GM23338 (cell line): Measurements from ENCODE around the gene NOTCH1.

Experiments used
- CREB1 ChIP-seq: fragments of 250-450 bp; sonication (Bioruptor Pico); IDR thresholded peaks from 2 replicates; pipeline ENCODE4 v1.5.0; 2020; ENCODE audit warnings: low read depth, mild to moderate bottlenecking, moderate library complexity
- CTCF ChIP-seq, 2 experiments: fragments of 200-600 bp in 1 of 2; sonication (generic) in 1 of 2; conservative IDR thresholded peaks; 2 replicates each; pipeline versions ENCODE4 v1.5.1 to v1.6.1; 2016 to 2017; ENCODE audit warnings: antibody characterized with exemption in 2 of 2, low read depth in 2 of 2, mild to moderate bottlenecking in 2 of 2, moderate library complexity in 1 of 2
- EZH2 ChIP-seq: fragments of 200-600 bp; sonication (generic); IDR thresholded peaks from one replicate; pipeline ENCODE4 v1.8.0; 2017; ENCODE audit warnings: antibody characterized with exemption, mild to moderate bottlenecking, low read depth; ENCODE audit not compliant: unreplicated experiment
- EZH2phosphoT487 ChIP-seq: fragments of 200-600 bp; sonication (generic); IDR thresholded peaks from one replicate; pipeline ENCODE4 v1.8.1; 2018; ENCODE audit warnings: antibody characterized with exemption; ENCODE audit not compliant: unreplicated experiment
- JUNB ChIP-seq: IDR thresholded peaks from one replicate; pipeline ENCODE4 v1.6.1; 2016; ENCODE audit warnings: antibody characterized with exemption; ENCODE audit not compliant: unreplicated experiment
- NANOG ChIP-seq: IDR thresholded peaks from 2 replicates; pipeline ENCODE4 v1.6.1; 2016; ENCODE audit warnings: antibody characterized with exemption, borderline replicate concordance
- POLR2AphosphoS5 ChIP-seq: IDR thresholded peaks from 2 replicates; pipeline ENCODE4 v1.6.1; 2016; ENCODE audit warnings: antibody characterized with exemption, low read depth
- REST ChIP-seq: IDR thresholded peaks from one replicate; pipeline ENCODE4 v1.6.1; 2018; ENCODE audit warnings: antibody characterized with exemption; ENCODE audit not compliant: unreplicated experiment
- STAT1 ChIP-seq: IDR thresholded peaks from one replicate; pipeline ENCODE4 v1.6.1; 2016; ENCODE audit warnings: antibody characterized with exemption; ENCODE audit not compliant: unreplicated experiment
- ZNF331 ChIP-seq: fragments of 250-450 bp; sonication (Bioruptor Pico); IDR thresholded peaks from 2 replicates; pipeline ENCODE4 v1.5.0; 2020; ENCODE audit warnings: low read depth, mild to moderate bottlenecking, moderate library complexity
- TF ChIP-seq, protein P1 (sequence below): IDR thresholded peaks from 2 replicates; pipeline ENCODE4 v1.6.1; 2016; ENCODE audit warnings: antibody characterized with exemption
- TF ChIP-seq, protein P2 (sequence below): fragments of 250-450 bp; sonication (Bioruptor Pico); IDR thresholded peaks from 2 replicates; pipeline ENCODE4 v1.5.0; 2020; ENCODE audit warnings: mild to moderate bottlenecking, moderate library complexity

DNA sequence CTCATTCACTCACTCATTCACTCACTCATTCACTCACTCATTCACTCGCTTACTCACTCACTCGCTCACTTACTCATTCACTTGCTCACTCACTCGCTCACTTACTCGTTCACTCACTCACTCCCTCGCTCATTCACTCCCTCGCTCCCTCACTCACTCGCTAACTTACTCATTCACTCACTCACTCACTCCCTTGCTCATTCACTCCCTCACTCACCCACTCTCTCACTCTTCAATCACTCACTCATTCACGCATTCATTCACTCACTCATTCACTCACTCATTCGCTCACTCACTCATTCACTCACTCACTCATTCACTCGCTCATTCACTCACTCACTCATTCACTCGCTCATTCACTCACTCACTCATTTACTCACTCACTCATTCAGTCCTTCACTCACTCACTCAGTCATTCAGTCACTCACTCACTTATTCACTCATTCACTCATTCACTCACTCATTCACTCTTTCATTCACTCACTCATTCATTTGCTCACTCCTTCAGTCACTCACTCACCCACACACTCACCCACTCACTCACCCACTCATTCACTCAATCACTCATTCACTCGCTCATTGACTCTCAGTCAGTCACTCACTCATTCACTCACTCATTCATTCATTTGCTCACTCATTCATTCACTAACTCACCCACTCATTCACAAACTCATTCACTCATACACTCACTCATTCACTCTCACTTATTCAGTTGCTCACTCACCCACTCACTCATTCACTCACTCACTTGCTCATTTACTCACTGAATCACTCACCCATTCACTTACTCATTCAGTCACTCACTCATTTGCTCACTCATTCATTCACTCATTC is 36.0 kb upstream of the NOTCH1 start:
- no peak for TF ChIP-seq CTCF (conservative IDR thresholded peaks at IDR 0.05; ENCODE audit: low read depth in 2 of 2)
- no peak for TF ChIP-seq POLR2AphosphoS5
- TF ChIP-seq EZH2: no peak
- no peak for TF ChIP-seq REST
- no peak for TF ChIP-seq EZH2phosphoT487
- TF ChIP-seq, protein P1, sequence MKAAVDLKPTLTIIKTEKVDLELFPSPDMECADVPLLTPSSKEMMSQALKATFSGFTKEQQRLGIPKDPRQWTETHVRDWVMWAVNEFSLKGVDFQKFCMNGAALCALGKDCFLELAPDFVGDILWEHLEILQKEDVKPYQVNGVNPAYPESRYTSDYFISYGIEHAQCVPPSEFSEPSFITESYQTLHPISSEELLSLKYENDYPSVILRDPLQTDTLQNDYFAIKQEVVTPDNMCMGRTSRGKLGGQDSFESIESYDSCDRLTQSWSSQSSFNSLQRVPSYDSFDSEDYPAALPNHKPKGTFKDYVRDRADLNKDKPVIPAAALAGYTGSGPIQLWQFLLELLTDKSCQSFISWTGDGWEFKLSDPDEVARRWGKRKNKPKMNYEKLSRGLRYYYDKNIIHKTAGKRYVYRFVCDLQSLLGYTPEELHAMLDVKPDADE: no peak
- no peak for TF ChIP-seq CREB1
- no peak for TF ChIP-seq NANOG
- no peak for TF ChIP-seq ZNF331 (CRISPR knock-in tag)
- TF ChIP-seq STAT1: no peak
- TF ChIP-seq JUNB: no peak
- TF ChIP-seq, protein P2, sequence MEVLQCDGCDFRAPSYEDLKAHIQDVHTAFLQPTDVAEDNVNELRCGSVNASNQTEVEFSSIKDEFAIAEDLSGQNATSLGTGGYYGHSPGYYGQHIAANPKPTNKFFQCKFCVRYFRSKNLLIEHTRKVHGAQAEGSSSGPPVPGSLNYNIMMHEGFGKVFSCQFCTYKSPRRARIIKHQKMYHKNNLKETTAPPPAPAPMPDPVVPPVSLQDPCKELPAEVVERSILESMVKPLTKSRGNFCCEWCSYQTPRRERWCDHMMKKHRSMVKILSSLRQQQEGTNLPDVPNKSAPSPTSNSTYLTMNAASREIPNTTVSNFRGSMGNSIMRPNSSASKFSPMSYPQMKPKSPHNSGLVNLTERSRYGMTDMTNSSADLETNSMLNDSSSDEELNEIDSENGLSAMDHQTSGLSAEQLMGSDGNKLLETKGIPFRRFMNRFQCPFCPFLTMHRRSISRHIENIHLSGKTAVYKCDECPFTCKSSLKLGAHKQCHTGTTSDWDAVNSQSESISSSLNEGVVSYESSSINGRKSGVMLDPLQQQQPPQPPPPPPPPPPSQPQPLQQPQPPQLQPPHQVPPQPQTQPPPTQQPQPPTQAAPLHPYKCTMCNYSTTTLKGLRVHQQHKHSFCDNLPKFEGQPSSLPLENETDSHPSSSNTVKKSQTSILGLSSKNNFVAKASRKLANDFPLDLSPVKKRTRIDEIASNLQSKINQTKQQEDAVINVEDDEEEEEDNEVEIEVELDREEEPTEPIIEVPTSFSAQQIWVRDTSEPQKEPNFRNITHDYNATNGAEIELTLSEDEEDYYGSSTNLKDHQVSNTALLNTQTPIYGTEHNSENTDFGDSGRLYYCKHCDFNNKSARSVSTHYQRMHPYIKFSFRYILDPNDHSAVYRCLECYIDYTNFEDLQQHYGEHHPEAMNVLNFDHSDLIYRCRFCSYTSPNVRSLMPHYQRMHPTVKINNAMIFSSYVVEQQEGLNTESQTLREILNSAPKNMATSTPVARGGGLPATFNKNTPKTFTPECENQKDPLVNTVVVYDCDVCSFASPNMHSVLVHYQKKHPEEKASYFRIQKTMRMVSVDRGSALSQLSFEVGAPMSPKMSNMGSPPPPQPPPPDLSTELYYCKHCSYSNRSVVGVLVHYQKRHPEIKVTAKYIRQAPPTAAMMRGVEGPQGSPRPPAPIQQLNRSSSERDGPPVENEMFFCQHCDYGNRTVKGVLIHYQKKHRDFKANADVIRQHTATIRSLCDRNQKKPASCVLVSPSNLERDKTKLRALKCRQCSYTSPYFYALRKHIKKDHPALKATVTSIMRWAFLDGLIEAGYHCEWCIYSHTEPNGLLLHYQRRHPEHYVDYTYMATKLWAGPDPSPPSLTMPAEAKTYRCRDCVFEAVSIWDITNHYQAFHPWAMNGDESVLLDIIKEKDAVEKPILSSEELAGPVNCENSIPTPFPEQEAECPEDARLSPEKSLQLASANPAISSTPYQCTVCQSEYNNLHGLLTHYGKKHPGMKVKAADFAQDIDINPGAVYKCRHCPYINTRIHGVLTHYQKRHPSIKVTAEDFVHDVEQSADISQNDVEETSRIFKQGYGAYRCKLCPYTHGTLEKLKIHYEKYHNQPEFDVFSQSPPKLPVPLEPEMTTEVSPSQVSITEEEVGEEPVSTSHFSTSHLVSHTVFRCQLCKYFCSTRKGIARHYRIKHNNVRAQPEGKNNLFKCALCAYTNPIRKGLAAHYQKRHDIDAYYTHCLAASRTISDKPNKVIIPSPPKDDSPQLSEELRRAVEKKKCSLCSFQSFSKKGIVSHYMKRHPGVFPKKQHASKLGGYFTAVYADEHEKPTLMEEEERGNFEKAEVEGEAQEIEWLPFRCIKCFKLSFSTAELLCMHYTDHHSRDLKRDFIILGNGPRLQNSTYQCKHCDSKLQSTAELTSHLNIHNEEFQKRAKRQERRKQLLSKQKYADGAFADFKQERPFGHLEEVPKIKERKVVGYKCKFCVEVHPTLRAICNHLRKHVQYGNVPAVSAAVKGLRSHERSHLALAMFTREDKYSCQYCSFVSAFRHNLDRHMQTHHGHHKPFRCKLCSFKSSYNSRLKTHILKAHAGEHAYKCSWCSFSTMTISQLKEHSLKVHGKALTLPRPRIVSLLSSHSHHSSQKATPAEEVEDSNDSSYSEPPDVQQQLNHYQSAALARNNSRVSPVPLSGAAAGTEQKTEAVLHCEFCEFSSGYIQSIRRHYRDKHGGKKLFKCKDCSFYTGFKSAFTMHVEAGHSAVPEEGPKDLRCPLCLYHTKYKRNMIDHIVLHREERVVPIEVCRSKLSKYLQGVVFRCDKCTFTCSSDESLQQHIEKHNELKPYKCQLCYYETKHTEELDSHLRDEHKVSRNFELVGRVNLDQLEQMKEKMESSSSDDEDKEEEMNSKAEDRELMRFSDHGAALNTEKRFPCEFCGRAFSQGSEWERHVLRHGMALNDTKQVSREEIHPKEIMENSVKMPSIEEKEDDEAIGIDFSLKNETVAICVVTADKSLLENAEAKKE (CRISPR knock-in tag): no peak
